Gastroesophageal sphincter (tissue), 4 donors: ENCODE measurements around the gene TADA2B. TPM values are rescaled to one million over a fixed set of nuclear protein-coding genes. Genes with fewer than 3 reads are reported as not detected.

ENCODE experiments used
- ATAC-seq: fragments of 150-250 bp; one replicate; pipeline ENCODE4 v1.9.1; 2016; ENCODE audit warnings: mild to moderate bottlenecking, moderate library complexity
- H3K27ac ChIP-seq, 4 donors: fragments of 200-600 bp; sonication (generic) in 3 of 4; 1 replicate in 3 of 4; 2 replicates in 1 of 4; pipeline ENCODE4 v1.5.1; 2016 to 2019
- H3K27me3 ChIP-seq: fragments of 200-600 bp; sonication (generic); one replicate; pipeline ENCODE4 v1.5.1; 2019
- H3K36me3 ChIP-seq, 2 donors: fragments of 200-600 bp; sonication (generic); one replicate each; pipeline ENCODE4 v1.5.1; 2019; ENCODE audit warnings: control low read depth in 1 of 2
- H3K4me1 ChIP-seq, 3 donors: fragments of 200-600 bp; sonication (generic); 1 replicate in 2 of 3; 2 replicates in 1 of 3; pipeline ENCODE4 v1.5.1; 2016 to 2019; ENCODE audit warnings: control low read depth in 2 of 3
- H3K4me3 ChIP-seq, 2 donors: fragments of 200-600 bp; sonication (generic); one replicate each; pipeline ENCODE4 v1.5.1; 2019; ENCODE audit warnings: mild to moderate bottlenecking in 1 of 2, moderate library complexity in 1 of 2
- H3K9me3 ChIP-seq, 3 donors: fragments of 200-600 bp; sonication (generic); one replicate each; pipeline ENCODE4 v1.5.1; 2017 to 2019; ENCODE audit warnings: control low read depth in 2 of 3
- CTCF ChIP-seq, 4 experiments: fragments of 200-600 bp in 2 of 4; fragments of 450-650 bp in 2 of 4; sonication (generic) in 1 of 4; IDR thresholded peaks; one replicate each; pipeline ENCODE4 v1.5.1; 2017 to 2019; ENCODE audit warnings: antibody characterized with exemption in 4 of 4, mild to moderate bottlenecking in 2 of 4, moderate library complexity in 2 of 4
- EP300 ChIP-seq: sonication (generic); formaldehyde crosslinking; IDR thresholded peaks from one replicate; pipeline ENCODE4 v1.6.1; 2017; ENCODE audit warnings: antibody characterized with exemption, mild to moderate bottlenecking
- POLR2A ChIP-seq, 2 donors: fragments of 450-650 bp; IDR thresholded peaks; one replicate each; pipeline ENCODE4 v1.6.1; 2017; ENCODE audit warnings: antibody characterized with exemption in 2 of 2, mild to moderate bottlenecking in 2 of 2, moderate library complexity in 1 of 2
- POLR2AphosphoS5 ChIP-seq: sonication (generic); formaldehyde crosslinking; IDR thresholded peaks from one replicate; pipeline ENCODE4 v1.6.1; 2017; ENCODE audit warnings: antibody characterized with exemption
- WGBS, 2 donors: methylation state at CpG; one replicate each; pipeline ENCODE4 v1.1.5; 2018; ENCODE audit warnings: low coverage in 1 of 2; 5-methylcytosine and 5-hydroxymethylcytosine counted together
- total RNA-seq, 4 donors: library from RNA; depleted of rRNA; stranded (reverse); fragments of >200 nt; gene quantifications; one replicate each; pipeline ENCODE4 v1.1.0, GENCODE V29; 2016

The TADA2B gene
- total RNA-seq, 4 donors from 2014 or later, result 20.5 to 37.3 (median 28.1) TPM

GRCh38 chr4:7013175-7013574 lies 30.0 kb upstream of the TADA2B start:
- peaks cover 0 to 5% (median 0%) of the 10 kb centered on the region in 3 donors for H3K4me1 ChIP-seq
- WGBS, 2 donors, result 60 to 86% methylated on average over 1 to 6 of the region's 11 CpGs
- H3K9me3 ChIP-seq, result no peaks in the 10 kb centered on the region
- H3K36me3 ChIP-seq, result peaks cover 0 to 100% of the 10 kb centered on the region in 2 donors
- TF ChIP-seq EP300 (no peak), POLR2AphosphoS5 (no peak), POLR2A (IDR thresholded peaks at IDR 0.05) (no peak), CTCF (IDR thresholded peaks at IDR 0.05) (no peak)
- no peak overlapping the region for H3K27ac ChIP-seq
- no peak for ATAC-seq
- no peak overlapping the region for H3K4me3 ChIP-seq
- H3K27me3 ChIP-seq, result no peaks in the 10 kb centered on the region

GRCh38 chr4:7014815-7015214 lies 28.4 kb upstream of the TADA2B start:
- WGBS, 2 donors, result 94% methylated on average over 5 of the region's 12 CpGs; no CpG with 5 or more reads in 1 of the 2 donors
- H3K36me3 ChIP-seq, result peaks cover 0 to 98% of the 10 kb centered on the region in 2 donors
- ATAC-seq, result no peak
- TF ChIP-seq POLR2AphosphoS5 (no peak), POLR2A (IDR thresholded peaks at IDR 0.05) (no peak), CTCF (IDR thresholded peaks at IDR 0.05) (no peak), EP300 (no peak)
- no peaks in the 10 kb centered on the region for H3K9me3 ChIP-seq
- H3K4me3 ChIP-seq, result no peak overlapping the region
- no peak overlapping the region for H3K27ac ChIP-seq
- no peaks in the 10 kb centered on the region for H3K27me3 ChIP-seq
- H3K4me1 ChIP-seq, result peaks cover 0 to under 1% (median 0%) of the 10 kb centered on the region in 3 donors

GRCh38 chr4:7015383-7016035 lies 27.7 kb upstream of the TADA2B start:
- no peaks in the 10 kb centered on the region for H3K4me1 ChIP-seq
- H3K36me3 ChIP-seq, result peaks cover 0 to 93% of the 10 kb centered on the region in 2 donors
- no peak for TF ChIP-seq CTCF (IDR thresholded peaks at IDR 0.05)
- TF ChIP-seq POLR2AphosphoS5, result no peak
- TF ChIP-seq EP300, result no peak
- no peak for TF ChIP-seq POLR2A (IDR thresholded peaks at IDR 0.05)
- no peak overlapping the region for H3K4me3 ChIP-seq
- H3K27ac ChIP-seq, result no peak overlapping the region
- H3K27me3 ChIP-seq, result no peaks in the 10 kb centered on the region
- H3K9me3 ChIP-seq, result no peaks in the 10 kb centered on the region
- no peak for ATAC-seq
- WGBS, 2 donors, result 88 to 92% methylated on average over 2 to 8 of the region's 12 CpGs

- Histone ChIP-seq H3K4me1 (no peaks in the 10 kb centered on the region), H3K27me3 (no peaks in the 10 kb centered on the region), H3K4me3 (no peak overlapping the region), H3K27ac (no peak overlapping the region), H3K36me3 (peaks cover 0 to 93% of the 10 kb centered on the region in 2 donors), H3K9me3 (no peaks in the 10 kb centered on the region)
- no peak for ATAC-seq
- WGBS, 2 donors, result 54 to 96% methylated on average over 4 to 5 of the region's 11 CpGs
- TF ChIP-seq POLR2AphosphoS5 (no peak), CTCF (IDR thresholded peaks at IDR 0.05) (no peak), POLR2A (IDR thresholded peaks at IDR 0.05) (no peak), EP300 (no peak)
These were observed 27.1 kb upstream of the TADA2B start for GRCh38 chr4:7016086-7016485.

GRCh38 chr4:7016512-7016911 lies 26.7 kb upstream of the TADA2B start:
- no peak for ATAC-seq
- peaks cover 0 to 93% of the 10 kb centered on the region in 2 donors for H3K36me3 ChIP-seq
- no peak overlapping the region for H3K4me3 ChIP-seq
- H3K4me1 ChIP-seq, result no peaks in the 10 kb centered on the region
- 84 to 90% methylated on average over 5 to 6 of the region's 6 CpGs for WGBS, 2 donors
- H3K27me3 ChIP-seq, result no peaks in the 10 kb centered on the region
- no peak overlapping the region for H3K27ac ChIP-seq
- TF ChIP-seq POLR2AphosphoS5 (no peak), POLR2A (IDR thresholded peaks at IDR 0.05) (no peak), EP300 (no peak), CTCF (IDR thresholded peaks at IDR 0.05) (no peak)
- no peaks in the 10 kb centered on the region for H3K9me3 ChIP-seq
